IMR-90 (cell line): ENCODE data around the gene IRF2. TPM values are rescaled to one million over a fixed set of nuclear protein-coding genes. Genes with fewer than 3 reads are reported as not detected.

ENCODE experiments used
- ATAC-seq: fragments of 200-7000 bp; cut with Tn5 transposase; 2 replicates; pipeline ENCODE4 v1.9.1; 2020; ENCODE audit warnings: low read depth, mild to moderate bottlenecking, moderate library complexity
- BruUV-seq: library from RNA; stranded (reverse); fragments of 400-500 nt; replicated peaks from 2 replicates; lab custom pipeline; 2021; lab: Mats Ljungman, UMichigan
- CTCF ChIA-PET: fragments of 300-600 bp; formaldehyde crosslinking; extraction: SDS; loops from one replicate; lab custom pipeline; 2021; ENCODE audit warnings: antibody characterized with exemption; lab: Yijun Ruan, JAX
- POLR2A ChIA-PET: fragments of 300-600 bp; sonication (Branson Sonifier 250); formaldehyde crosslinking; loops from one replicate; lab custom pipeline; 2022; ENCODE audit warnings: antibody characterized with exemption; ENCODE audit not compliant: unreplicated experiment; lab: Charles Lee
- DNase-seq: peaks from one replicate; pipeline ENCODE4 v3.0.0; 2013
- H2AFZ ChIP-seq: replicated peaks from 2 replicates; pipeline ENCODE3; 2013; ENCODE audit warnings: low read length, mild to moderate bottlenecking; ENCODE audit not compliant: poor library complexity
- H2AK5ac ChIP-seq: 2 replicates; pipeline ENCODE4 v1.6.1; 2013; ENCODE audit warnings: low read depth, low read length, inconsistent platforms
- H2AK9ac ChIP-seq: replicated peaks from 2 replicates; pipeline ENCODE3; 2013; ENCODE audit warnings: mild to moderate bottlenecking, low read depth, low read length, moderate library complexity; ENCODE audit not compliant: poor library complexity
- H2BK120ac ChIP-seq: 2 replicates; pipeline ENCODE4 v1.6.1; 2013; ENCODE audit warnings: low read depth, low read length, inconsistent platforms
- H2BK15ac ChIP-seq: 3 replicates; pipeline ENCODE4 v1.6.1; 2013; ENCODE audit warnings: low read depth, low read length, inconsistent platforms
- H2BK20ac ChIP-seq: 2 replicates; pipeline ENCODE4 v1.6.1; 2013; ENCODE audit warnings: low read depth, mild to moderate bottlenecking, inconsistent platforms, low read length, moderate library complexity
- H2BK5ac ChIP-seq: 2 replicates; pipeline ENCODE4 v1.6.1; 2013; ENCODE audit warnings: mild to moderate bottlenecking, low read depth, low read length, inconsistent platforms; ENCODE audit not compliant: poor library complexity, severe bottlenecking
- H3K14ac ChIP-seq: replicated peaks from 2 replicates; pipeline ENCODE4 v1.6.1; 2013; ENCODE audit warnings: low read depth, low read length, inconsistent platforms
- H3K18ac ChIP-seq: 2 replicates; pipeline ENCODE4 v1.6.1; 2013; ENCODE audit warnings: low read depth, low read length, control low read depth
- H3K23ac ChIP-seq: 2 replicates; pipeline ENCODE4 v1.6.1; 2013; ENCODE audit warnings: low read depth, low read length, inconsistent platforms
- H3K27ac ChIP-seq: 2 replicates; pipeline ENCODE4 v1.5.1; 2013; ENCODE audit warnings: mild to moderate bottlenecking, control low read depth, low read length; ENCODE audit not compliant: insufficient read depth
- H3K27me3 ChIP-seq: 2 replicates; pipeline ENCODE4 v1.6.1; 2013; ENCODE audit warnings: low read length; ENCODE audit not compliant: control insufficient read depth, insufficient read depth
- H3K36me3 ChIP-seq: 2 replicates; pipeline ENCODE4 v1.6.1; 2013; ENCODE audit warnings: low read length, mixed read lengths; ENCODE audit not compliant: control insufficient read depth, insufficient read depth
- H3K4ac ChIP-seq: 2 replicates; pipeline ENCODE4 v1.6.1; 2013; ENCODE audit warnings: low read depth, low read length, inconsistent platforms
- H3K4me1 ChIP-seq: 2 replicates; pipeline ENCODE4 v1.6.1; 2013; ENCODE audit warnings: low read length, mixed read lengths; ENCODE audit not compliant: control insufficient read depth, insufficient read depth
- H3K4me2 ChIP-seq: 2 replicates; pipeline ENCODE4 v1.6.1; 2013; ENCODE audit warnings: low read depth, mild to moderate bottlenecking, control low read depth, low read length, moderate library complexity
- H3K4me3 ChIP-seq: 2 replicates; pipeline ENCODE4 v1.5.1; 2013; ENCODE audit warnings: low read depth, mild to moderate bottlenecking, control low read depth, low read length, moderate library complexity; ENCODE audit not compliant: insufficient read depth
- H3K56ac ChIP-seq: 2 replicates; pipeline ENCODE4 v1.6.1; 2013; ENCODE audit warnings: low read length, inconsistent platforms; ENCODE audit not compliant: insufficient read depth; ENCODE audit errors: extremely low read depth
- H3K79me1 ChIP-seq, 2 experiments: 2 replicates each; pipeline ENCODE4 v1.6.1; 2013; ENCODE audit warnings: low read length in 2 of 2, inconsistent platforms in 1 of 2, low read depth in 1 of 2
- H3K9ac ChIP-seq: 2 replicates; pipeline ENCODE4 v1.6.1; 2013; ENCODE audit warnings: low read depth, low read length, control low read depth
- H3K9me1 ChIP-seq: 2 replicates; pipeline ENCODE4 v1.6.1; 2013; ENCODE audit warnings: low read length, inconsistent platforms; ENCODE audit not compliant: insufficient read depth
- H3K9me3 ChIP-seq: 2 replicates; pipeline ENCODE4 v1.6.1; 2013; ENCODE audit warnings: low read length; ENCODE audit not compliant: control insufficient read depth, insufficient read depth
- H4K20me1 ChIP-seq: 2 replicates; pipeline ENCODE4 v1.6.1; 2013; ENCODE audit warnings: low read length, inconsistent platforms; ENCODE audit not compliant: insufficient read depth
- H4K5ac ChIP-seq: 2 replicates; pipeline ENCODE4 v1.6.1; 2013; ENCODE audit warnings: mild to moderate bottlenecking, low read depth, low read length, control low read depth
- H4K8ac ChIP-seq, 2 experiments: 2 replicates each; pipeline ENCODE4 v1.6.1; 2013; ENCODE audit warnings: low read depth in 2 of 2, low read length in 2 of 2, control low read depth in 1 of 2, inconsistent platforms in 1 of 2
- H4K91ac ChIP-seq: 2 replicates; pipeline ENCODE4 v1.6.1; 2013; ENCODE audit warnings: low read depth, low read length, inconsistent platforms; ENCODE audit not compliant: insufficient read depth
- BHLHE40 ChIP-seq: fragments of 150-350 bp; IDR thresholded peaks from 2 replicates; pipeline ENCODE4 v1.6.1; 2016; ENCODE audit warnings: mild to moderate bottlenecking, low read depth, low read length
- CEBPB ChIP-seq: IDR thresholded peaks from 2 replicates; pipeline ENCODE4 v1.6.1; 2012; ENCODE audit warnings: low read depth, low read length, improper control_type of control experiment
- CHD1 ChIP-seq: IDR thresholded peaks from 2 replicates; pipeline ENCODE4 v1.6.1; 2012; ENCODE audit warnings: low read depth, low read length, improper control_type of control experiment
- MAZ ChIP-seq: IDR thresholded peaks from 2 replicates; pipeline ENCODE4 v1.6.1; 2012; ENCODE audit warnings: low read depth, mild to moderate bottlenecking, low read length, improper control_type of control experiment, moderate library complexity, borderline replicate concordance
- SMC3 ChIP-seq: fragments of 150-350 bp; IDR thresholded peaks from 2 replicates; pipeline ENCODE4 v1.6.1; 2016; ENCODE audit warnings: low read depth, mild to moderate bottlenecking, antibody characterized with exemption, low read length, moderate library complexity
- USF2 ChIP-seq: fragments of 150-350 bp; IDR thresholded peaks from 2 replicates; pipeline ENCODE4 v1.6.1; 2017; ENCODE audit warnings: mild to moderate bottlenecking, antibody characterized with exemption, low read length, low read depth
- WGBS, 2 experiments: methylation state at CpG; one replicate each; pipeline versions ENCODE4 v1.1.5 to v1.1.7; 2013; ENCODE audit warnings: missing lambda C conversion rate in 2 of 2; ENCODE audit not compliant: insufficient read length in 1 of 2; ENCODE audit errors: extremely low coverage in 2 of 2; 5-methylcytosine and 5-hydroxymethylcytosine counted together
- dilution Hi-C: fragments of 300-500 bp; cut with HindIII; formaldehyde crosslinking; loops from one replicate; pipeline ENCODE4 v1.14.3; 2018; ENCODE audit warnings: low sequenced_read_pairs; ENCODE audit not compliant: unreplicated experiment
- in situ Hi-C: fragments of 300-500 bp; cut with MboI; formaldehyde crosslinking; loops from 3 replicates; pipeline ENCODE4 v1.14.3; 2019; ENCODE audit warnings: low sequenced_read_pairs, inconsistent platforms, mixed read lengths
- intact Hi-C: fragments of 100-400 bp; cut with micrococcal nuclease; formaldehyde crosslinking; loops from 2 replicates; pipeline ENCODE4 v1.10.0; 2022
- polyA plus RNA-seq, 3 experiments: library from polyadenylated mRNA; depleted of rRNA; stranded (reverse); fragments of >200 nt; gene quantifications; 2 replicates each; pipeline ENCODE4 v1.2.3, GENCODE V29; 2012; ENCODE audit warnings: low replicate concordance in 1 of 3
- total RNA-seq: library from RNA; depleted of rRNA; stranded (reverse); fragments of >200 nt; gene quantifications from 2 replicates; pipeline ENCODE4 v1.2.3, GENCODE V29; 2012

IRF2 gene
- total and polyA plus RNA-seq, 2 of the 4 experiments (the other 2 are of a cell fraction): 16.5 to 21.9 TPM

- H4K20me1 ChIP-seq: no peaks in the 10 kb centered on the region
- WGBS, 2 experiments: 90% methylated on average over 2 of the region's 6 CpGs; no CpG with 5 or more reads in 1 of the 2 experiments
- H2BK5ac ChIP-seq: no peak overlapping the region
- H3K56ac ChIP-seq: no peak overlapping the region
- no peak overlapping the region for H2AK5ac ChIP-seq
- no peak overlapping the region for H3K4me2 ChIP-seq
- no peak overlapping the region for H3K9ac ChIP-seq
- no peak overlapping the region for H2AFZ ChIP-seq
- no peak for TF ChIP-seq CEBPB
- no peak for TF ChIP-seq BHLHE40
- TF ChIP-seq CHD1: no peak
- no peak for TF ChIP-seq MAZ
- TF ChIP-seq SMC3: no peak
- no peak for TF ChIP-seq USF2
- no peak overlapping the region for H4K5ac ChIP-seq
- H3K18ac ChIP-seq: no peak overlapping the region
- DNase-seq (no peak), ATAC-seq (no peak)
- no peak overlapping the region for H3K27ac ChIP-seq
- no peak overlapping the region for H3K4ac ChIP-seq
- no peak overlapping the region for H3K23ac ChIP-seq
- H3K79me1 ChIP-seq: no peaks in the 10 kb centered on the region
- no peaks in the 10 kb centered on the region for H3K36me3 ChIP-seq
- H3K27me3 ChIP-seq: no peaks in the 10 kb centered on the region
- H4K8ac ChIP-seq: no peak overlapping the region
- intact Hi-C loops (no loop called here), in situ Hi-C loops (no loop called here), dilution Hi-C loops (no loop called here)
- H2AK9ac ChIP-seq: no peak overlapping the region
- ChIA-PET POLR2A (no interaction called here), CTCF (no interaction called here)
- no peaks in the 10 kb centered on the region; the same call in 1 of the 2 replicates for H3K9me3 ChIP-seq
- no peak overlapping the region for H4K91ac ChIP-seq
- no TSS peak for BruUV-seq
- no peaks in the 10 kb centered on the region for H3K9me1 ChIP-seq
- H2BK120ac ChIP-seq: no peak overlapping the region
- H2BK20ac ChIP-seq: no peak overlapping the region
- no peak overlapping the region for H3K14ac ChIP-seq
- H3K4me1 ChIP-seq: peaks cover 10% of the 10 kb centered on the region
- no peak overlapping the region for H2BK15ac ChIP-seq
- no peak overlapping the region for H3K4me3 ChIP-seq
Observed at GRCh38 chr4:184342167-184342856, 132.0 kb downstream of the IRF2 start.
